Measurements from ENCODE around the gene PCDH17.

Gene PCDH17

GRCh38 chr13:57726981-57727380 is 95.4 kb downstream of the PCDH17 start:
- DNase-seq (ENCODE audit: low read depth in 2 of 2): no peak

DNA sequence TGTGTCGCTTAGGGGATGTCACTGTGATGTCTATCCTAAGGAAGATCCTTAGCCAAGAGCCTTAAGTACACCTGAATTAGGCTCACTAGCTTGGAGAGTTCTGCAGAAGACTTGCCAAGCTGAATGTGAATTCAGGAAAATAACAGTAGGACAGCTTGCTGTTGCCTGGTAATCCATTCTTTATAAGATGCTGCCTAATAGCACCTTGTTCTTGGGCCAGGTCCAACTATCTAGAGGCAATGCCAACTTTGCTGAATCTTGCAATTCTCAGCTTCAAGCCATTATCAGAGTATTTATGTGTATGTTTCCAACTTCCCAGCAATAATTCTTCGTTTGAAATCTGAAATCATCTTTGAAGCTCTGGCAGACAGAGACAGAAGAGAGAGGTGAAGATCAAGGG is 102.8 kb downstream of the PCDH17 start:
- DNase-seq (ENCODE audit: low read depth in 2 of 2): no peak

DNA sequence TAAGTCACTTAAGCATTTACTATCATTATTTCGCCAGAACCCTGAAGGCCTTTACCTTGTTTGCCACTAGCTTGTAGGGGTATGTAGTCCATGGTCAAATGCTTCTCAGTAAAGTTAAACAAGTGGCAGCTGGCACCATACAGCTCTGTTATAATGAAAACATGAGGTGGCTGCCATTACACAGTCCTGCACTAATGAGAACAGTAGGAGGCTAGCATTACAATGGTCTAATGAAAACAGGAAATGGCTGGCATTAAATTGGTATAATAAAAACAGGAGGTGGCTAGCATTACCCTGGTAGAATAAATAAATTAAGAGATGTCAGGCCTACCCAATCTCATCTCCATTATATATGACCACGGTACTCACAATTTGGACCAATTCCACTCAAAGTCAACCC is 107.5 kb downstream of the PCDH17 start:
- no peak for DNase-seq (ENCODE audit: low read depth in 2 of 2)

- no peak for DNase-seq (ENCODE audit: low read depth in 2 of 2)
Measured at GRCh38 chr13:57739543-57740190, 108.1 kb downstream of the PCDH17 start.

GRCh38 chr13:57740719-57741118 is 109.2 kb downstream of the PCDH17 start:
- no peak for DNase-seq (ENCODE audit: low read depth in 2 of 2)

GRCh38 chr13:57748096-57748495 is 116.6 kb downstream of the PCDH17 start:
- DNase-seq (ENCODE audit: low read depth in 2 of 2): no peak

DNA sequence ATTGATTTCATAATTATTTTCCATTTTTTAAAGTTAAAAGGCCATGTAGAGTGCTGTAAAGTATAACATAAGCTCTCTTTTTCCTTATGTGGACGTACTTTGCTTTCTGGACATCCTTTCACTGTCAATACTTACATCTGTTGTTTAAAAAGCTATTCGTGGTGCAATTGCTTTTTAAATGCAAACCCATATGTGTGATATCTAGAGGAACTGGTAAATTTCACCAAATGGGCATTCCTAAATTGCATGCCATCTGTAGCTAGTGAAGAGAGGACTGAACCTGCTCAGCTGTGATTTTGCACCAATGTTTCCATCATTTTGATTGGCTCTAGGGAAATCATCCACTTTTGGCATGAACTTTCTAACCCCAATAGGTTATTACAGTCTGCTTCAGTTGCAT is 129.4 kb downstream of the PCDH17 start:
- DNase-seq (ENCODE audit: low read depth in 2 of 2): no peak

- no peak for DNase-seq (ENCODE audit: low read depth in 2 of 2)
Measured at GRCh38 chr13:57763689-57764088, 132.1 kb downstream of the PCDH17 start.
